Activated CD4-positive, alpha-beta memory T cell treated with anti-CD3 and anti-CD28 coated beads for 36 hours (primary cell): ENCODE results near the gene TDRD9. TPM values are rescaled to one million over a fixed set of nuclear protein-coding genes. Genes with fewer than 3 reads are reported as not detected.

Experiments used
- CTCF ChIA-PET: fragments of 350-600 bp; sonication (Branson Sonifier 250); formaldehyde crosslinking; loops from one replicate; lab custom pipeline; 2021; ENCODE audit warnings: antibody characterized with exemption, inconsistent platforms; lab: Charles Lee
- POLR2A ChIA-PET: fragments of 350-600 bp; sonication (Branson Sonifier 250); formaldehyde crosslinking; loops from one replicate; lab custom pipeline; 2021; ENCODE audit warnings: antibody characterized with exemption; lab: Charles Lee
- DNase-seq: peaks from one replicate; pipeline ENCODE4 v3.0.0-alpha.2; 2020
- H3K27ac Mint-ChIP-seq: one replicate; pipeline ENCODE4 v1.8.0; 2021; ENCODE audit warnings: mixed read lengths
- H3K27me3 Mint-ChIP-seq: one replicate; pipeline ENCODE4 v1.8.0; 2021; ENCODE audit warnings: mixed read lengths
- H3K36me3 Mint-ChIP-seq: one replicate; pipeline ENCODE4 v1.8.0; 2021; ENCODE audit warnings: mixed read lengths
- H3K4me1 Mint-ChIP-seq: one replicate; pipeline ENCODE4 v1.8.0; 2021; ENCODE audit warnings: low read depth, mixed read lengths
- H3K4me3 Mint-ChIP-seq: one replicate; pipeline ENCODE4 v1.8.0; 2021; ENCODE audit warnings: mild to moderate bottlenecking, mixed read lengths
- H3K9me3 Mint-ChIP-seq: one replicate; pipeline ENCODE4 v1.8.0; 2021; ENCODE audit warnings: mixed read lengths
- intact Hi-C: fragments of 100-400 bp; cut with micrococcal nuclease; formaldehyde crosslinking; loops from one replicate; pipeline ENCODE4 v1.15.1; 2023
- total RNA-seq, 2 experiments: library from RNA; stranded (reverse); gene quantifications; one replicate each; pipeline ENCODE4 v1.2.3, GENCODE V29; 2021

Gene TDRD9
- total RNA-seq, 2 experiments from 2014 or later = 0.19 to 0.85 TPM

DNA sequence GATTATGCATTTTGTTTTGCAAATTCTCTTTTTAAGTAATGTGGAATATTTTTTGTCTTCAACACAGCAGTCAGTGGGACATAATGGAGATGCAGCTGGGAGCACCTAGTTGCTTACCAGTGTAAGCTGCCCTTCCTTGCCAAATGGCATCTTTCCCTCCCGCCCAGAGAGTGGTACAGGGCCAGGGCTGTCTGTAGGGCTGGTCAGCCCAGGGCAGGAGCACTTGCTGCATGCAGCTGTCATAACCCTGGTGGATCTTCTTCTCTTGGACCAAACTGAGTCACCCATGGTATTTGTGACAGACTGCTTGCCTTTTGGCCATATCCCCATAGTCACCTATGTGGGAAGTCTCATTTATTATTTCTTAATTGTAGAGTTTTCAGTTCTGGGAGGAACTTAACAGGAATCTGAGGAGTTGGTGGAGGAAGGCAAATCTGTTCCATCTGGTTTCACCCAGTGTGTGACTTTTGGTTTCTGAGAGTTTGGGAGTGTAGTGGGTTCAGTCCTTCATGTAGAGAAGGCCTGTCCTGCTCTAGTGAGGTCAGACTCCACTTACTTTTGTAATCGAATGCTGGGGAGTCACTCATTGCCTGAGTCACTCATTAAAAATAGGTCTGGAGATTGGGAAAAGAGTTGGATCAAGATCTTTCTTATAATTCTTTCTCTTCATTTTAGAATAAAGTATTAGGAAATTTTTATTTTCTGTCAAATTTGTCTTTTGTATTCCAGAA is 95.2 kb downstream of the TDRD9 start:
- intact Hi-C loops = no loop called here
- Mint-ChIP-seq H3K4me1 (no peaks in the 10 kb centered on the region), H3K4me3 (no peak overlapping the region), H3K27ac (no peak overlapping the region), H3K36me3 (no peaks in the 10 kb centered on the region), H3K9me3 (no peaks in the 10 kb centered on the region), H3K27me3 (peaks cover 23% of the 10 kb centered on the region)
- no peak for DNase-seq
- ChIA-PET CTCF (interaction anchor here (0.7 kb wide), 1 partner anchor 26 kb away, joined by 3 read pairs; no protein-coding TSS in a partner anchor), POLR2A (no interaction called here)

DNA sequence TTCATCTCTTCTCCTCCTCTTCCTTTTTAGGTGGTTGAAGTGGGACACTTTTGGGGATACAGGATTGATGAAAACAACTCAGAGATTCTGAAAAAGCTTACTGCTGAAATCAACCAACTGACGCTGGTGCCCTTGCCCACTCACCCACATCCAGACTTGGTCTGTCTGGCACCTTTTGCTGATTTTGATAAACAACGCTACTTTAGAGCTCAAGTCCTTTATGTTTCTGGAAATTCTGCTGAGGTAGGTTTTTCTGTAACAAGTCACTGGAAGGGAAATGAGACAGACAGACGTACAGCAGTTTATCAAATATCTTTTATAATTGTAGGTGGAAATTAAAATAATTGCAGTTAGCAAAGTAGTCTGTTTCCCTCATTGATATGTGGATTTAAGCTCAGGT is 97.3 kb downstream of the TDRD9 start:
- CTCF ChIA-PET = no interaction called here
- Mint-ChIP-seq H3K4me1 (no peaks in the 10 kb centered on the region), H3K27ac (no peak overlapping the region), H3K4me3 (no peak overlapping the region), H3K36me3 (no peaks in the 10 kb centered on the region), H3K9me3 (no peaks in the 10 kb centered on the region), H3K27me3 (peaks cover 15% of the 10 kb centered on the region)
- POLR2A ChIA-PET = no interaction called here
- intact Hi-C loops = no loop called here
- DNase-seq = no peak

DNA sequence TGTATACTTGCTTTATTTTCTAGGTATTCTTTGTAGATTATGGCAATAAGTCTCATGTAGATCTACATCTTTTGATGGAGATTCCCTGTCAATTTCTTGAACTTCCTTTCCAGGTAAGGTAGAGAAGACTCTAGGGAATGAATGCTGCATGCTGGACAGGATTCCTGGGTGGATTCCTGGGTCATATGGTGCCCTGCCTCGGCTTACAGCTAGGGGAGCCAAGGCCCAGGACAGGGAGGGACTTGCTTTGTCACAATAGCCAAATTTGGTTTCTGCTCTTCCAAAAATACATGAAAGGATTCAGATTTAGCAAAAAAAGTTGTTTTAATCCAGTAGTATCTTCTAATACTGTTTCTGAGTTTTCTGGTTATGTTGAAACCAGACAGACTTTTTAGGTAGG is 97.8 kb downstream of the TDRD9 start:
- CTCF ChIA-PET = no interaction called here
- Mint-ChIP-seq H3K4me3 (no peak overlapping the region), H3K36me3 (no peaks in the 10 kb centered on the region), H3K27me3 (peaks cover 11% of the 10 kb centered on the region), H3K9me3 (no peaks in the 10 kb centered on the region), H3K27ac (no peak overlapping the region), H3K4me1 (no peaks in the 10 kb centered on the region)
- POLR2A ChIA-PET = no interaction called here
- DNase-seq = no peak
- intact Hi-C loops = no loop called here

DNA sequence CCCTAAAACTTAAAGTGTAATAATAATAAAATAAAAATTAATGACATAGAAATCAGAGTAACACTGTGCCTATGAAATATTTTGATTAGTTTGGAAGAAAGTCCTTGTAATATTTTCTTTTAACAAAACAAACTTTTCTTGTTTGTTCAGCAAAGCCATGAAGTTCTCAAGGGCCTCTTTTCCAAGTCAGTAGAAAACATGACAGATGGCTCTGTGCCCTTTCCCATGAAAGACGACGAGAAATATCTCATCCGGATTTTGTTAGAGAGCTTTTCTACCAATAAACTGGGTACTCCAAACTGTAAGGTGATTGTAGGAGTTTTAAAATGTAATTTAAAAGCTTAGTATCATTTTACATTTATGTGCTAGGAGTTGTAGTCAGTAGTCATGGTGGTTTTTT is 102.7 kb downstream of the TDRD9 start:
- Mint-ChIP-seq H3K27ac (no peak overlapping the region), H3K27me3 (peaks cover 26% of the 10 kb centered on the region), H3K4me1 (no peaks in the 10 kb centered on the region), H3K4me3 (no peak overlapping the region), H3K9me3 (no peaks in the 10 kb centered on the region), H3K36me3 (no peaks in the 10 kb centered on the region)
- no peak for DNase-seq
- intact Hi-C loops = no loop called here
- CTCF ChIA-PET = no interaction called here
- POLR2A ChIA-PET = no interaction called here

DNA sequence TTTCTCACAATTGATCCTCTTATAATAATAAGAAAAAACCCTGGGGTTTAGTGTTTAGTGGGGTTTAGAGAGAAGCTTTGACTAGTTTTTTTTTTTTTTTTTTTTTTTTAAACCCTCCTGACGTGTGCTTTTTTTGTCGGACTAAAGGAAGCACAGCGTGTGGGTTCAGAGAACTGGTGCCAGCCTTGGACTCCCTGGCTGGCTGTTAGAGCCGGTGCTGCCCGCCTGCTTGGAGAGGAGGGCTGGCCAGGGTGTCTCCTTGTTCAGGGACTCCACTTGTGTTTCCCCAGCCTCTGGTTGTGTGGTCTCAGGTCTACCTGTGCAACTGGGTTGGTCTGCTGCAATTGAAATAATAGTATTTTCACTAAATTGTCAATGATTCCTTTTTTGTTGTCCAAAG is 103.1 kb downstream of the TDRD9 start:
- DNase-seq = no peak
- intact Hi-C loops = no loop called here
- ChIA-PET CTCF (no interaction called here), POLR2A (no interaction called here)
- Mint-ChIP-seq H3K4me3 (no peak overlapping the region), H3K9me3 (no peaks in the 10 kb centered on the region), H3K36me3 (no peaks in the 10 kb centered on the region), H3K27ac (no peak overlapping the region), H3K27me3 (peaks cover 26% of the 10 kb centered on the region), H3K4me1 (no peaks in the 10 kb centered on the region)

DNA sequence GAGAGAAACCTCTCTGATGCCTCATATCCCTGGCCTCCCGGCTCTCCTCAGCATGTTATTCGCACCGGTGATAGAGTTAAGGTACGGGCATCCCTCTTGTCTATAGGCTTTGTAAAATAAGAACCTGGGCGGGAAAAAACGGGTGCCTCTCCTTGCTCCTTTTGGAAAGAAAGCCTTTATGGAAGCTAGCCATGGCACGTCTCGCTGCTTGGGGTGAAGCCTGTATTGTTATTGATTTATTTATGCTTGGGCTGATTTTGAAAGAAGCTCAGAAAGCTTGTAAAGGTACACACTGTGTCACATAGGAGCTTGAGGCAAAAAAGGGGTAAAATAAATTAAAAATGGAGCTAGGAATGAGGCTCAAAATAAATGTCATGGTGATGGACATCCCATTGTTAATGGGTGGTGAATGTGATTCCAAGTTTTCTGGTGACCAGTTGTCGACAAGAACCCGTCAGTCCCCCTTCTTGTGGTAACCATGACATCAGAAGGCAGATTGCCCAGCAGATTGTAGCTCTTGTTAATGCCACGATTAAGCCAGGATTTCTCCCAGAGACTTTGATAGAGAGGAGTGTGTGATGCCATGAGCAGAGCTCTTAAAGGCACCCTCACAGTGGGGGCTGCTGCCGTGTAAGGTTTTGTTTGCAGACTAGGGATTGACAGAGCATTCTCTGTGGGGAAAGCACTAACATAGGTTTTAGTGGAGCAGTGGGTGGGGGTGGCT is 106.9 kb downstream of the TDRD9 start:
- no peaks in the 10 kb centered on the region for H3K9me3 Mint-ChIP-seq
- no peak overlapping the region for H3K27ac Mint-ChIP-seq
- intact Hi-C loops = no loop called here
- H3K4me3 Mint-ChIP-seq = no peak overlapping the region
- ChIA-PET CTCF (interaction anchor here (0.6 kb wide), 1 partner anchor 125 kb away, joined by 3 read pairs; no protein-coding TSS in a partner anchor), POLR2A (no interaction called here)
- H3K4me1 Mint-ChIP-seq = no peaks in the 10 kb centered on the region
- H3K36me3 Mint-ChIP-seq = no peaks in the 10 kb centered on the region
- no peak for DNase-seq
- peaks cover 28% of the 10 kb centered on the region for H3K27me3 Mint-ChIP-seq

DNA sequence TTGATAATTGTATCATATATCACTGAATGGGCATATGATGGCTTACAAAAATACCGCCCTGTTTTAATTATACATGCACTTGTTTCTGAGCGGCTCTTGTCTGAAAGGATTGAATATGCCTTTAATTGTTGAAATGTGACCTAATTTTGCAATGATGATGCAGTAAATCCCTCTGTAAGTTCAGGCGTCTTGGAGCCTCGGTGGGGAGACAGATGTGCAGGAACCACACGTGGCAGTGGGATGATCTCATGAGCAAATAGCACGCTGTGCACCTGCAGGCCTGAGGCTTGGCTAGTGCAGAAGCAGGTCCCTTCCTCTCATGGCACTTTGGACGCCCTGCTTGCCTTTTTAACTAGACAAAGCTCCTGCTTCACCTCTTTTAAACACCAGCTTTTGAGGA is 108.0 kb downstream of the TDRD9 start:
- no peak for DNase-seq
- no peak overlapping the region for H3K4me3 Mint-ChIP-seq
- no peaks in the 10 kb centered on the region for H3K36me3 Mint-ChIP-seq
- H3K4me1 Mint-ChIP-seq = no peaks in the 10 kb centered on the region
- peaks cover 28% of the 10 kb centered on the region for H3K27me3 Mint-ChIP-seq
- ChIA-PET POLR2A (no interaction called here), CTCF (interaction anchor here (1.1 kb wide), 1 partner anchor 55 kb away, joined by 3 read pairs; no protein-coding TSS in a partner anchor)
- intact Hi-C loops = no loop called here
- no peaks in the 10 kb centered on the region for H3K9me3 Mint-ChIP-seq
- H3K27ac Mint-ChIP-seq = no peak overlapping the region

DNA sequence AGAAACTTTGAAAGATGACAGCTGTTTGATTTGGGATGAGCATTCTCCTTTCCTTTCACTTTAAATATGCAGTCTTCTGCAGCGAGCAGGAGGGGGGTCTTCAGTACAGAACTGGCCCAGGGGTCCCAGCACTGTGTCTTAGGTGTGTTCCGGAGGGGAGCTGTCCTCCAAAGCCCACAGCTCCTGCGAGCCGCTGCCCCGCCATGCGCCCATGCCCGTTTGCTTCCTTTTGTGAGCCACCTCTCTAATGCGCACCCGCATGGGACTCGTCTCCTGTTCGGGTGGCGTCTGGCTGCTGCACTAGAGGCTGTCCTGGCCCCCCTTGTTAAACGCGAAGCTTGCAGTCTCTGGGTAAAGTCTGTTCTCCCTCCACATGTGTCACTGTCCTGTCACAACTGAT is 108.8 kb downstream of the TDRD9 start:
- no peaks in the 10 kb centered on the region for H3K4me1 Mint-ChIP-seq
- POLR2A ChIA-PET = no interaction called here
- H3K4me3 Mint-ChIP-seq = no peak overlapping the region
- DNase-seq = no peak
- intact Hi-C loops = no loop called here
- no peaks in the 10 kb centered on the region for H3K36me3 Mint-ChIP-seq
- H3K27ac Mint-ChIP-seq = no peak overlapping the region
- CTCF ChIA-PET = interaction anchor here (1.1 kb wide), 1 partner anchor 56 kb away, joined by 3 read pairs; no protein-coding TSS in a partner anchor
- H3K9me3 Mint-ChIP-seq = no peaks in the 10 kb centered on the region
- peaks cover 28% of the 10 kb centered on the region for H3K27me3 Mint-ChIP-seq

DNA sequence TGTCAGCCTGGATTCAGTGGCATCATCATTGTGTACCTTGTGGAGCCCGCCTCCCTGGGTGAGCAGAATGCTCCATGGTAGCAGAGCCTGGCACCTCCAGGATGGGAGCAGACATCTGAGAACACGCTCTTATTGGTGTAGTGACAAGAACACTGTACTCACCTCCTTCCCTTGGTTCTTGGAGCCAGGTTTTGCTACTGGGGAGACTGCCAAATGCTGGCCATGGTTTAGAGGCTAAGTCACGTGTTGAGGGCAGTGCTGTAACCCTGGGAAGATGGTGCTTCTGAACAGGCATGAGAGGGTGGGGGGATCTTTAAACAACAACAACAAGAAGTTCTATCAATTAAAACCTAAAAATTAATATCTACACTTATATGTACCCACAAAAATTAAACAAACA is 109.6 kb downstream of the TDRD9 start:
- POLR2A ChIA-PET = no interaction called here
- Mint-ChIP-seq H3K27ac (no peak overlapping the region), H3K4me1 (no peaks in the 10 kb centered on the region), H3K9me3 (no peaks in the 10 kb centered on the region), H3K27me3 (peaks cover 24% of the 10 kb centered on the region), H3K4me3 (no peak overlapping the region), H3K36me3 (no peaks in the 10 kb centered on the region)
- intact Hi-C loops = no loop called here
- CTCF ChIA-PET = interaction anchor here (1.6 kb wide), 1 partner anchor 137 kb away, joined by 4 read pairs; no protein-coding TSS in a partner anchor
- no peak for DNase-seq

DNA sequence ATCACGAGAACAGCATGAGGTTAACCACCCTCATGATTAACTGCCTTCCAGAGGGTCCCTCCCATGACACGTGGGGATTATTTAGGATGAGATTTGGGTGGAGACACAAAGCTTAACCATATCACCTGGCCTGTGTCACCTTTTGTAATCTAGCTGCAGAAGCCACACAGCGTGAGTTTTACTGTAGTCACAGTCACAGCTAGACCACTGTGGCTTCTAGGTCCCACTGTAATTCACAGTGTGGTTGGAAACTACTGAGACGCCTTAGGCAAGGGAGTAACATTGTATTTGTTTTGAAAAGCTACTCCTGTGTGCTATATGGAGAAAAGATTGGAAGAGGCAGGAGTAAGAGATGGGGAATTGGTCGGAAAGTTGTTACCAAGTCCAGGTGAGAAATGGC is 111.0 kb downstream of the TDRD9 start:
- Mint-ChIP-seq H3K36me3 (no peaks in the 10 kb centered on the region), H3K4me3 (no peak overlapping the region), H3K27me3 (peaks cover 17% of the 10 kb centered on the region), H3K27ac (no peak overlapping the region), H3K9me3 (no peaks in the 10 kb centered on the region), H3K4me1 (no peaks in the 10 kb centered on the region)
- POLR2A ChIA-PET = no interaction called here
- intact Hi-C loops = no loop called here
- DNase-seq = no peak
- CTCF ChIA-PET = interaction anchor here (1.6 kb wide), 1 partner anchor 138 kb away, joined by 4 read pairs; no protein-coding TSS in a partner anchor

DNA sequence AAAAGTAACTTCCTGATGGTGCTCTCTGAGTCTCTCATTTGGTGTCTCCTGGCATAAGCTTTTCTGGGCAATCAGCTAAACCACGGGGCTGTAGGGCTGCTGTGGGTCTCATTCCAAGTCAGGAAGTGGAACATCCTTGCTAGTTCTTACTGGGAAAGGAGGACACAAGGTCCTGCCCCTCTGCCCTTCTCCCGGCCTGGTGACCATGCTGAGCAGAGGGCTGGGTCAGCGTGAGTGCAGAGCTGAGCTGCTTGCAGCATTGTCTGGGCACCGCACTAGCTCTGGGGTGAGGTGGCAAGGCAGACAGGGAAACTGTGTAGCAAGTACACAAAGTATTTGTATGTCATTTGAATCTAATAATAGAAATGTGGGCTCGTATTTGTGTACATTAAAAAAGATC is 112.3 kb downstream of the TDRD9 start:
- Mint-ChIP-seq H3K9me3 (no peaks in the 10 kb centered on the region), H3K4me3 (no peak overlapping the region), H3K27me3 (peaks cover 12% of the 10 kb centered on the region), H3K27ac (no peak overlapping the region), H3K4me1 (no peaks in the 10 kb centered on the region), H3K36me3 (no peaks in the 10 kb centered on the region)
- intact Hi-C loops = no loop called here
- CTCF ChIA-PET = no interaction called here
- no peak for DNase-seq
- POLR2A ChIA-PET = no interaction called here

DNA sequence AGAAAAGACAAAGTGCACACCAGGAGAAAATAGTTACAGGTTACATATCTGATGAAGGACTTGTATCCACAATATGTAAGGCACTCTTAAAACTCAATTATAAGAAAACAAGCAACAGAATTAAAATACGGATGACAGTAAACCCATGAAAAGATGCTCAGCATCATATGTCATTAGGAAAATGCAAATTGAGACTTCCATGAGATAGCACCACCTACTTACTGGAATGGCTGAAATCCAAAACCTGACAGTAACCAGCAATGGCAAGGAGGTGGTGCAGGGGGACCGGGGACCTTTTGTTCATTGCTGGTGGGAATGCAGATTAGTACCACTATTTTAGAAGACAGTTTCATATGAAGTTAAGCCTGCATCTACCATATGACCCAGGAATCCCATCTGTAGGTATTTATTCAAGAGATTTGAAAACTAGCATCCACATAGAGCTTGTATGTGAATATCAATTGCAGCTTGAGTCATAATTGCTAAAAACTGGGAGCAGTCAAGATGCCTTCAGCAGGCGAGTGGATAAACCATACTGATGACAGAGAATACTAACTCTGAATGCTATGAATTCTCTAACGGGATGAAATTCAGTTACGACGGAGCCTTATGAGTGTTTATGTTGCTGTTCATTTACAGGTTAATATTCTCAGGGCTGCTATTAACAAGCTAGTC is 113.3 kb downstream of the TDRD9 start:
- ChIA-PET POLR2A (no interaction called here), CTCF (no interaction called here)
- H3K9me3 Mint-ChIP-seq = no peaks in the 10 kb centered on the region
- H3K27ac Mint-ChIP-seq = no peak overlapping the region
- intact Hi-C loops = no loop called here
- H3K27me3 Mint-ChIP-seq = peaks cover 12% of the 10 kb centered on the region
- no peaks in the 10 kb centered on the region for H3K36me3 Mint-ChIP-seq
- H3K4me1 Mint-ChIP-seq = no peaks in the 10 kb centered on the region
- H3K4me3 Mint-ChIP-seq = no peak overlapping the region
- DNase-seq = no peak
